Retinal pigment epithelial cell (primary cell): ENCODE measurements around the gene ASCL2.
A peak's percentile ranks its signal among the peaks of the same experiment; 100 is the strongest.

Source experiments
- DNase-seq: peaks from one replicate; pipeline ENCODE4 v3.0.0-alpha.2; 2010; ENCODE audit warnings: low read depth
- H3K4me3 ChIP-seq: 2 replicates; pipeline ENCODE4 v1.5.1; 2011; ENCODE audit warnings: mild to moderate bottlenecking, low read length, control low read depth, moderate library complexity
- CTCF ChIP-seq: conservative IDR thresholded peaks from 2 replicates; pipeline ENCODE4 v1.5.1; 2011; ENCODE audit warnings: low read depth, low read length, control low read depth, inconsistent platforms

ASCL2 gene

GRCh38 chr11:2299773-2300172, 29.4 kb upstream of the ASCL2 start:
- no peak overlapping the region for H3K4me3 ChIP-seq
- DNase-seq, result no peak

GRCh38 chr11:2298795-2299761, 28.7 kb upstream of the ASCL2 start:
- no peak overlapping the region for H3K4me3 ChIP-seq
- TF ChIP-seq CTCF, result peak; percentile 40
- no peak for DNase-seq

More at GRCh38 chr11:2299773-2300172, 29.4 kb upstream of the ASCL2 start:
- TF ChIP-seq CTCF, result no peak

GRCh38 chr11:2298131-2298794, 27.9 kb upstream of the ASCL2 start:
- DNase-seq, result no peak
- H3K4me3 ChIP-seq, result no peak overlapping the region
- no peak for TF ChIP-seq CTCF

- no peak for DNase-seq
- TF ChIP-seq CTCF, result no peak
- no peak overlapping the region for H3K4me3 ChIP-seq
Measured at GRCh38 chr11:2297623-2298030, 27.2 kb upstream of the ASCL2 start.

GRCh38 chr11:2296913-2297622, 26.7 kb upstream of the ASCL2 start:
- TF ChIP-seq CTCF, result no peak
- DNase-seq, result no peak
- H3K4me3 ChIP-seq, result no peak overlapping the region

GRCh38 chr11:2295971-2296912, 25.9 kb upstream of the ASCL2 start:
- H3K4me3 ChIP-seq, result no peak overlapping the region
- TF ChIP-seq CTCF, result no peak
- DNase-seq, result no peak
